Vagina (tissue), 2 donors: ENCODE results near the gene OR11A1.

Source experiments
- CTCF ChIP-seq, 3 experiments: fragments of 450-650 bp in 2 of 3; fragments of 200-600 bp in 1 of 3; sonication (generic) in 1 of 3; IDR thresholded peaks; one replicate each; pipeline ENCODE4 v1.5.1; 2017 to 2019; ENCODE audit warnings: antibody characterized with exemption in 3 of 3, mild to moderate bottlenecking in 2 of 3, moderate library complexity in 2 of 3
- POLR2A ChIP-seq, 2 donors: fragments of 450-650 bp; IDR thresholded peaks; one replicate each; pipeline ENCODE4 v1.6.1; 2017; ENCODE audit warnings: antibody characterized with exemption in 2 of 2, mild to moderate bottlenecking in 2 of 2, moderate library complexity in 2 of 2
- POLR2AphosphoS5 ChIP-seq, 2 donors: sonication (generic); formaldehyde crosslinking; IDR thresholded peaks; one replicate each; pipeline ENCODE4 v1.9.0; 2017; ENCODE audit warnings: antibody characterized with exemption in 2 of 2, mild to moderate bottlenecking in 2 of 2, low read depth in 1 of 2; ENCODE audit not compliant: insufficient read depth in 1 of 2

- TF ChIP-seq CTCF (IDR thresholded peaks at IDR 0.05) (no peak), POLR2AphosphoS5 (IDR thresholded peaks at IDR 0.05; ENCODE audit: insufficient read depth in 1 of 2, low read depth in 1 of 2) (no peak), POLR2A (IDR thresholded peaks at IDR 0.05) (no peak)
These were observed 21.1 kb upstream of the OR11A1 start for GRCh38 chr6:29477923-29478450.
